Subcutaneous abdominal adipose tissue (tissue), 5 donors: ENCODE data around the gene TNS3.
A peak's percentile ranks its signal among the peaks of the same experiment; 100 is the strongest.

Experiments
- H3K27ac ChIP-seq: one replicate; pipeline ENCODE4 v1.7.0; 2013; ENCODE audit warnings: low read depth, mild to moderate bottlenecking, inconsistent platforms, low read length, moderate library complexity
- H3K27me3 ChIP-seq, 5 donors: one replicate each; pipeline ENCODE4 v1.7.0; 2013; ENCODE audit warnings: low read length in 5 of 5, inconsistent platforms in 1 of 5; ENCODE audit not compliant: control insufficient read depth in 5 of 5, insufficient read depth in 4 of 5
- H3K36me3 ChIP-seq, 5 donors: one replicate each; pipeline ENCODE4 v1.7.0; 2013; ENCODE audit warnings: low read length in 5 of 5; ENCODE audit not compliant: control insufficient read depth in 5 of 5, insufficient read depth in 5 of 5
- H3K4me1 ChIP-seq, 5 donors: one replicate each; pipeline ENCODE4 v1.7.0; 2013; ENCODE audit warnings: low read length in 5 of 5, mild to moderate bottlenecking in 3 of 5, moderate library complexity in 1 of 5; ENCODE audit not compliant: control insufficient read depth in 5 of 5, insufficient read depth in 5 of 5
- H3K4me3 ChIP-seq, 5 donors: one replicate each; pipeline ENCODE4 v1.7.0; 2013; ENCODE audit warnings: low read length in 5 of 5, low read depth in 1 of 5
- H3K9ac ChIP-seq, 5 donors: one replicate each; pipeline ENCODE4 v1.7.0; 2013; ENCODE audit warnings: low read length in 5 of 5, mild to moderate bottlenecking in 4 of 5, moderate library complexity in 3 of 5
- H3K9me3 ChIP-seq, 5 donors: one replicate each; pipeline ENCODE4 v1.7.0; 2013; ENCODE audit warnings: low read length in 5 of 5; ENCODE audit not compliant: control insufficient read depth in 5 of 5
- donor health status: healthy.
- donor health status: healthy.
- donor health status: healthy.
- donor health status: healthy.
- donor health status: healthy.

Gene TNS3

GRCh38 chr7:47415318-47416212 lies 166.3 kb downstream of the TNS3 start:
- Histone ChIP-seq H3K27ac (no peak overlapping the region), H3K4me3 (no peak overlapping the region), H3K4me1 (peaks cover 5 to 45% (median 36%) of the 10 kb centered on the region in 5 donors), H3K36me3 (peaks cover 7 to 71% (median 49%) of the 10 kb centered on the region in 5 donors), H3K9me3 (peaks cover 0 to 6% (median 0%) of the 10 kb centered on the region in 5 donors), H3K27me3 (no peaks in the 10 kb centered on the region), H3K9ac (no peak overlapping the region)

- no peaks in the 10 kb centered on the region for H3K27me3 ChIP-seq
- no peak overlapping the region for H3K27ac ChIP-seq
- H3K4me3 ChIP-seq = peak overlapping the region in 1 of 5 donors; percentile 12
- peaks cover 8 to 72% (median 51%) of the 10 kb centered on the region in 5 donors for H3K36me3 ChIP-seq
- H3K9me3 ChIP-seq = no peaks in the 10 kb centered on the region
- H3K4me1 ChIP-seq = peaks cover 5 to 45% (median 36%) of the 10 kb centered on the region in 5 donors
- no peak overlapping the region for H3K9ac ChIP-seq
These were observed 167.3 kb downstream of the TNS3 start for GRCh38 chr7:47414342-47415317.

GRCh38 chr7:47413526-47414341 lies 168.2 kb downstream of the TNS3 start:
- Histone ChIP-seq H3K27ac (no peak overlapping the region), H3K36me3 (peaks cover 8 to 73% (median 46%) of the 10 kb centered on the region in 5 donors), H3K4me1 (peaks cover 5 to 39% (median 31%) of the 10 kb centered on the region in 5 donors), H3K9me3 (no peaks in the 10 kb centered on the region), H3K4me3 (no peak overlapping the region), H3K27me3 (no peaks in the 10 kb centered on the region), H3K9ac (no peak overlapping the region)

GRCh38 chr7:47411901-47412300 lies 170.0 kb downstream of the TNS3 start:
- peaks cover 5 to 41% (median 26%) of the 10 kb centered on the region in 5 donors for H3K4me1 ChIP-seq
- no peaks in the 10 kb centered on the region for H3K27me3 ChIP-seq
- no peak overlapping the region for H3K9ac ChIP-seq
- no peaks in the 10 kb centered on the region for H3K9me3 ChIP-seq
- H3K4me3 ChIP-seq = no peak overlapping the region
- H3K27ac ChIP-seq = no peak overlapping the region
- H3K36me3 ChIP-seq = peaks cover 8 to 85% (median 56%) of the 10 kb centered on the region in 5 donors

GRCh38 chr7:47411281-47411869 lies 170.5 kb downstream of the TNS3 start:
- Histone ChIP-seq H3K9ac (no peak overlapping the region), H3K9me3 (no peaks in the 10 kb centered on the region), H3K27ac (no peak overlapping the region), H3K27me3 (no peaks in the 10 kb centered on the region), H3K4me1 (peaks cover 7 to 41% (median 28%) of the 10 kb centered on the region in 5 donors), H3K36me3 (peaks cover 8 to 85% (median 54%) of the 10 kb centered on the region in 5 donors), H3K4me3 (no peak overlapping the region)

- H3K36me3 ChIP-seq = peaks cover 8 to 70% (median 35%) of the 10 kb centered on the region in 5 donors
- H3K27ac ChIP-seq = no peak overlapping the region
These were observed 173.2 kb downstream of the TNS3 start for GRCh38 chr7:47408675-47409074.

GRCh38 chr7:47407821-47408674 lies 173.9 kb downstream of the TNS3 start:
- H3K4me1 ChIP-seq = peaks cover 4 to 35% (median 29%) of the 10 kb centered on the region in 5 donors
- H3K4me3 ChIP-seq = no peak overlapping the region
- H3K9ac ChIP-seq = no peak overlapping the region
- peak overlapping the region; percentile 81 for H3K27ac ChIP-seq
- no peaks in the 10 kb centered on the region for H3K9me3 ChIP-seq
- no peaks in the 10 kb centered on the region for H3K27me3 ChIP-seq
- peaks cover 8 to 67% (median 33%) of the 10 kb centered on the region in 5 donors for H3K36me3 ChIP-seq

More at GRCh38 chr7:47408675-47409074, 173.2 kb downstream of the TNS3 start:
- H3K4me3 ChIP-seq = no peak overlapping the region
- no peak overlapping the region for H3K9ac ChIP-seq
- peaks cover 4 to 40% (median 31%) of the 10 kb centered on the region in 5 donors for H3K4me1 ChIP-seq
- no peaks in the 10 kb centered on the region for H3K27me3 ChIP-seq
- H3K9me3 ChIP-seq = no peaks in the 10 kb centered on the region

GRCh38 chr7:47407136-47407535 lies 174.8 kb downstream of the TNS3 start:
- Histone ChIP-seq H3K36me3 (peaks cover 8 to 76% (median 35%) of the 10 kb centered on the region in 5 donors), H3K9ac (no peak overlapping the region), H3K4me3 (no peak overlapping the region), H3K27ac (peak overlapping the region; percentile 81), H3K9me3 (no peaks in the 10 kb centered on the region), H3K27me3 (no peaks in the 10 kb centered on the region), H3K4me1 (peaks cover 4 to 39% (median 29%) of the 10 kb centered on the region in 5 donors)
